CD8-positive, alpha-beta memory T cell (primary cell): Measurements from ENCODE around the gene TLE5. TPM values are rescaled to one million over a fixed set of nuclear protein-coding genes. Genes with fewer than 3 reads are reported as not detected.

Experiments used
- CTCF ChIA-PET: fragments of 350-600 bp; sonication (Branson Sonifier 250); formaldehyde crosslinking; loops from one replicate; lab custom pipeline; 2021; ENCODE audit warnings: antibody characterized with exemption; lab: Charles Lee
- POLR2A ChIA-PET: fragments of 350-600 bp; sonication (Branson Sonifier 250); formaldehyde crosslinking; loops from one replicate; lab custom pipeline; 2021; ENCODE audit warnings: antibody characterized with exemption; lab: Charles Lee
- DNase-seq, 5 donors: peaks; one replicate each; pipeline versions ENCODE4 v3.0.0 to v3.0.0-alpha.2; 2020 to 2022; ENCODE audit warnings: mixed read lengths in 1 of 5
- H3K27ac ChIP-seq: one replicate; pipeline ENCODE4 v1.7.0; 2013; ENCODE audit warnings: low read depth, mild to moderate bottlenecking, low read length, moderate library complexity
- H3K27me3 ChIP-seq: 2 replicates; pipeline ENCODE4 v1.7.0; 2013; ENCODE audit warnings: low read length, mild to moderate bottlenecking; ENCODE audit not compliant: insufficient read depth, poor library complexity, severe bottlenecking
- H3K36me3 ChIP-seq: 2 replicates; pipeline ENCODE4 v1.7.0; 2013; ENCODE audit warnings: mild to moderate bottlenecking, low read length, moderate library complexity; ENCODE audit not compliant: insufficient read depth
- H3K4me1 ChIP-seq: 2 replicates; pipeline ENCODE4 v1.7.0; 2013; ENCODE audit warnings: mild to moderate bottlenecking, low read length, moderate library complexity; ENCODE audit not compliant: insufficient read depth
- H3K4me3 ChIP-seq: 2 replicates; pipeline ENCODE4 v1.7.0; 2013; ENCODE audit warnings: mild to moderate bottlenecking, low read length
- H3K9me3 ChIP-seq: 2 replicates; pipeline ENCODE4 v1.7.0; 2013; ENCODE audit warnings: mild to moderate bottlenecking, low read length
- H3K27ac Mint-ChIP-seq, 8 donors: one replicate each; pipeline ENCODE4 v1.8.0; 2020 to 2021; ENCODE audit warnings: mixed read lengths in 8 of 8, mild to moderate bottlenecking in 6 of 8, inconsistent platforms in 3 of 8, moderate library complexity in 3 of 8
- H3K27me3 Mint-ChIP-seq, 2 donors: one replicate each; pipeline ENCODE4 v1.8.0; 2020 to 2021; ENCODE audit warnings: mixed read lengths in 2 of 2, mild to moderate bottlenecking in 1 of 2, moderate library complexity in 1 of 2
- H3K36me3 Mint-ChIP-seq, 3 donors: one replicate each; pipeline ENCODE4 v1.8.0; 2020 to 2021; ENCODE audit warnings: mixed read lengths in 3 of 3, inconsistent platforms in 1 of 3, mild to moderate bottlenecking in 1 of 3
- H3K4me1 Mint-ChIP-seq, 3 donors: one replicate each; pipeline ENCODE4 v1.8.0; 2020 to 2021; ENCODE audit warnings: mixed read lengths in 3 of 3, inconsistent platforms in 1 of 3, mild to moderate bottlenecking in 1 of 3
- H3K4me3 Mint-ChIP-seq, 7 donors: one replicate each; pipeline ENCODE4 v1.8.0; 2020 to 2021; ENCODE audit warnings: mixed read lengths in 7 of 7, mild to moderate bottlenecking in 6 of 7, moderate library complexity in 4 of 7, inconsistent platforms in 2 of 7
- H3K9me3 Mint-ChIP-seq, 5 donors: one replicate each; pipeline ENCODE4 v1.8.0; 2020 to 2022; ENCODE audit warnings: mixed read lengths in 5 of 5, mild to moderate bottlenecking in 3 of 5, moderate library complexity in 2 of 5, inconsistent platforms in 1 of 5
- polyA plus RNA-seq: library from polyadenylated mRNA; unstranded; fragments of 300-500 nt; fragmentation: Illumina TruSeq; gene quantifications from one replicate; pipeline ENCODE4 v1.2.3, GENCODE V29; 2021
- total RNA-seq, 2 experiments: library from RNA; stranded (reverse); gene quantifications; one replicate each; pipeline ENCODE4 v1.2.3, GENCODE V29; 2021

Gene TLE5
- total and polyA plus RNA-seq, 3 experiments from 2014 or later: 335 to 753 (median 352) TPM

DNA sequence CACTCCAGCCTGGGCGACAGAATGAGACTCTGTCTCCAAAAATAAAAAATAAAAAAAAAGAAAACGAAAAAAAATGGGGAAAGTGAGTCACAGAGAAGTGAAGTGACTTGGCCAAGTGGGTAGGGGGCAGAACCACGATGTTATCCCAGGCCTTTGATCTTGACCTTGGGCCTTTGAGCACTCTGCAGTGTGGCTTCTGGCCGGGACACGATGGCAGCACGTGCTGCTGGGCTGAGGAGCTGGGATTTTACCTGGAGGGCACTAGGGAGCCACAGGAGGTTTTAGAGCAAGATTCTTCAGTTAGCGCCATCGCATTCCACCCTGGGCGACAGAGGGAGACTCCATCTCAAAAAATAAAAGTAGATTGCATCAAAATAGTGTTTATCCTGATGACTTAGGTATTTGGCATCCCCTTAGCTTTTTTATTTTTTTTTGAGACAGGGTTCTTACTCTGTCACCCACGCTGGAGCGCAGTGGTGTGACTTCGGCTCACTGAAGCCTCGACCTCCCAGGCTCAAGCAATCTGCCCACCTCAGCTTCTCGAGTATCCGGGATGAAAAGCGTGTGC is 4.3 kb upstream of the TLE5 start:
- Histone ChIP-seq H3K4me1 (peaks cover 14% of the 10 kb centered on the region), H3K27ac (no peak overlapping the region), H3K9me3 (no peaks in the 10 kb centered on the region), H3K36me3 (no peaks in the 10 kb centered on the region), H3K27me3 (no peaks in the 10 kb centered on the region), H3K4me3 (no peak overlapping the region)
- peak overlapping the region in 1 of 8 donors; percentile 61 for H3K27ac Mint-ChIP-seq
- no peaks in the 10 kb centered on the region for H3K9me3 Mint-ChIP-seq
- peaks cover 0 to 2% of the 10 kb centered on the region in 2 donors for H3K27me3 Mint-ChIP-seq
- peaks cover 7 to 12% (median 10%) of the 10 kb centered on the region in 3 donors for H3K4me1 Mint-ChIP-seq
- ChIA-PET POLR2A (interaction anchor here (0.6 kb wide), 1 partner anchor 13 kb away, joined by 4 read pairs; no protein-coding TSS in a partner anchor), CTCF (interaction anchor here (1.2 to 1.4 kb wide), 2 partner anchors 9 to 37 kb away, joined by 3 read pairs; no protein-coding TSS in a partner anchor)
- no peak for DNase-seq
- peaks cover 0 to 2% (median 0%) of the 10 kb centered on the region in 3 donors for H3K36me3 Mint-ChIP-seq
- H3K4me3 Mint-ChIP-seq: peak overlapping the region in 1 of 7 donors; percentile 37

GRCh38 chr19:3065675-3066357 is 3.5 kb upstream of the TLE5 start:
- H3K4me1 Mint-ChIP-seq: peaks cover 9 to 15% (median 12%) of the 10 kb centered on the region in 3 donors
- H3K4me3 Mint-ChIP-seq: no peak overlapping the region
- no peaks in the 10 kb centered on the region for H3K9me3 Mint-ChIP-seq
- Histone ChIP-seq H3K4me3 (no peak overlapping the region), H3K27ac (no peak overlapping the region), H3K9me3 (no peaks in the 10 kb centered on the region), H3K27me3 (no peaks in the 10 kb centered on the region), H3K4me1 (peaks cover 16% of the 10 kb centered on the region), H3K36me3 (peaks cover 3% of the 10 kb centered on the region)
- peak overlapping the region in 3 of 8 donors; percentile 38 to 74 (median 39) for H3K27ac Mint-ChIP-seq
- POLR2A ChIA-PET: interaction anchor here (0.6 to 1.0 kb wide), 2 partner anchors 11 to 13 kb away, joined by 3 to 4 read pairs; no protein-coding TSS in a partner anchor
- CTCF ChIA-PET: interaction anchor here (1.2 to 2.7 kb wide), 4 partner anchors 10 to 115 kb away, joined by 3 to 9 read pairs (median 5); no protein-coding TSS in a partner anchor
- peaks cover 0 to 2% of the 10 kb centered on the region in 2 donors for H3K27me3 Mint-ChIP-seq
- peaks cover 0 to 5% (median 0%) of the 10 kb centered on the region in 3 donors for H3K36me3 Mint-ChIP-seq
- no peak for DNase-seq

DNA sequence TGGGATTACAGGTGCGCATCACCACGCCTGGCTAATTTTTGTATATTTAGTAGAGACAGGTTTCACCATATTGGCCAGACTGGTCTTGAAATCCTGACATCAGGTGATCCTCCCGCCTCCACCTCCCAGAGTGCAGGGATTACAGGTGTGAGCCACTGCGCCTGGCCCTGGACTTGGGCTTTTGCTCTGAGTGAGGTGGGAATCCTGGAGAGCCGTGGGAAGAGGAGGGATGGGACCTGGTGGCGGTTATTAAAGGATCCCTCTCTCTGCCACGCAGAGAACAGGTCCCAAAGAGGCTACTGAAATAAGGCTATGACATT is 1.7 kb upstream of the TLE5 start:
- POLR2A ChIA-PET: interaction anchor here (2.1 kb wide), 1 partner anchor 11 kb away, joined by 5 read pairs; no protein-coding TSS in a partner anchor
- H3K9me3 ChIP-seq: no peaks in the 10 kb centered on the region
- peaks cover 34% of the 10 kb centered on the region for H3K4me1 ChIP-seq

GRCh38 chr19:3061182-3062161 is 823 bp downstream of the TLE5 start:
- Histone ChIP-seq H3K4me3 (peak overlapping the region; percentile 97), H3K36me3 (peaks cover 41% of the 10 kb centered on the region), H3K27ac (peak overlapping the region; percentile 79), H3K4me1 (peaks cover 59% of the 10 kb centered on the region), H3K9me3 (no peaks in the 10 kb centered on the region), H3K27me3 (no peaks in the 10 kb centered on the region)
- ChIA-PET POLR2A (interaction anchor here (0.8 to 7.1 kb wide), 10 partner anchors 9 to 112 kb away, joined by 3 to 86 read pairs (median 4); partner anchors contain the start of gene GNA11), CTCF (interaction anchor here (0.9 to 2.4 kb wide), 9 partner anchors 9 to 111 kb away, joined by 3 to 17 read pairs (median 5); no protein-coding TSS in a partner anchor)
- H3K27ac Mint-ChIP-seq: peak overlapping the region; percentile 19 to 94 (median 89)
- H3K27me3 Mint-ChIP-seq: no peaks in the 10 kb centered on the region
- H3K9me3 Mint-ChIP-seq: peaks cover 0 to 2% (median 0%) of the 10 kb centered on the region in 5 donors
- H3K36me3 Mint-ChIP-seq: peaks cover 0 to 42% (median 9%) of the 10 kb centered on the region in 3 donors
- DNase-seq: peak; percentile 64 to 91 (median 84)
- H3K4me3 Mint-ChIP-seq: peak overlapping the region; percentile 88 to 94 (median 92)
- H3K4me1 Mint-ChIP-seq: peaks cover 32 to 48% (median 40%) of the 10 kb centered on the region in 3 donors

More for the DNA sequence above, 1.7 kb upstream of the TLE5 start:
- peaks cover 0 to 2% of the 10 kb centered on the region in 2 donors for H3K27me3 Mint-ChIP-seq
- Histone ChIP-seq H3K4me3 (no peak overlapping the region), H3K27me3 (no peaks in the 10 kb centered on the region), H3K36me3 (peaks cover 16% of the 10 kb centered on the region), H3K27ac (no peak overlapping the region)
- H3K27ac Mint-ChIP-seq: peak overlapping the region in 7 of 8 donors; percentile 19 to 96 (median 76)
- H3K4me1 Mint-ChIP-seq: peaks cover 17 to 27% (median 26%) of the 10 kb centered on the region in 3 donors
- H3K9me3 Mint-ChIP-seq: peaks cover 0 to 2% (median 0%) of the 10 kb centered on the region in 5 donors
- peak overlapping the region; percentile 44 to 96 (median 90) for H3K4me3 Mint-ChIP-seq
- H3K36me3 Mint-ChIP-seq: peaks cover 0 to 20% (median 0%) of the 10 kb centered on the region in 3 donors
- CTCF ChIA-PET: interaction anchor here (2.7 to 3.0 kb wide), 2 partner anchors 40 to 114 kb away, joined by 9 to 10 read pairs; no protein-coding TSS in a partner anchor
- no peak for DNase-seq

DNA sequence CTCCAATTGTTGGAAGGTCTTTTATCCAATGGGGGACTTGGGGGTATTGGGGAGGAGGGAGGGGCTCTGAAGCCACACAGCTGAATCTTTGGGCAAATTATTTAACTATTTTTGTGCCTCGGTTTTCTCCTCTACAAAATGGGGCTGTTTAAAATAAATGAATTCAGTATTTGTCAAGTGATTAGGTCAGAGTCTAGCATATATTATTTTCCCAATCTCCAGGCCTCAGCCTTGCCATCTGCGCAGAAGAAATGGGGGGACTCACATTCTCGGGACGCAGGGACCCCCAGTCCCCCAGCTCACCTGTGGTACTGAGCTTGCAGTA is 1.5 kb downstream of the TLE5 start:
- Mint-ChIP-seq H3K4me1 (peaks cover 32 to 51% (median 40%) of the 10 kb centered on the region in 3 donors), H3K36me3 (peaks cover 0 to 45% (median 9%) of the 10 kb centered on the region in 3 donors), H3K4me3 (peak overlapping the region; percentile 88 to 94 (median 92)), H3K27ac (peak overlapping the region; percentile 84 to 95 (median 90)), H3K9me3 (peaks cover 0 to 2% (median 0%) of the 10 kb centered on the region in 5 donors), H3K27me3 (no peaks in the 10 kb centered on the region)
- H3K27ac ChIP-seq: peak overlapping the region; percentile 79
- POLR2A ChIA-PET: interaction anchor here (0.7 to 7.1 kb wide), 9 partner anchors 8 to 111 kb away, joined by 3 to 86 read pairs (median 4); no protein-coding TSS in a partner anchor
- CTCF ChIA-PET: interaction anchor here (1.0 to 2.4 kb wide), 8 partner anchors 8 to 110 kb away, joined by 3 to 17 read pairs (median 6); no protein-coding TSS in a partner anchor
- no peak for DNase-seq
- no peaks in the 10 kb centered on the region for H3K27me3 ChIP-seq
- H3K4me3 ChIP-seq: peak overlapping the region; percentile 97
- H3K4me1 ChIP-seq: peaks cover 65% of the 10 kb centered on the region
- peaks cover 44% of the 10 kb centered on the region for H3K36me3 ChIP-seq
- no peaks in the 10 kb centered on the region for H3K9me3 ChIP-seq

GRCh38 chr19:3059653-3060052 is 2.6 kb downstream of the TLE5 start:
- peaks cover 76% of the 10 kb centered on the region for H3K4me1 ChIP-seq
- H3K27ac ChIP-seq: no peak overlapping the region
- H3K9me3 Mint-ChIP-seq: peaks cover 0 to 2% (median 0%) of the 10 kb centered on the region in 5 donors
- peaks cover 38 to 58% (median 46%) of the 10 kb centered on the region in 3 donors for H3K4me1 Mint-ChIP-seq
- H3K27me3 ChIP-seq: no peaks in the 10 kb centered on the region
- no peaks in the 10 kb centered on the region for H3K9me3 ChIP-seq
- peaks cover 0 to 57% (median 12%) of the 10 kb centered on the region in 3 donors for H3K36me3 Mint-ChIP-seq
- peak overlapping the region; percentile 59 for H3K4me3 ChIP-seq
- peaks cover 55% of the 10 kb centered on the region for H3K36me3 ChIP-seq
- H3K27me3 Mint-ChIP-seq: no peaks in the 10 kb centered on the region
- ChIA-PET POLR2A (interaction anchor here (7.1 kb wide), 1 partner anchor 23 kb away, joined by 86 read pairs; no protein-coding TSS in a partner anchor), CTCF (interaction anchor here (1.0 to 1.7 kb wide), 2 partner anchors 13 to 17 kb away, joined by 3 to 7 read pairs; no protein-coding TSS in a partner anchor)
- peak overlapping the region; percentile 88 to 94 (median 92) for H3K4me3 Mint-ChIP-seq
- no peak for DNase-seq
- peak overlapping the region; percentile 74 to 94 (median 88) for H3K27ac Mint-ChIP-seq
